Lower lobe of right lung (tissue), 2 donors: ENCODE data around the gene SMG7. TPM values are rescaled to one million over a fixed set of nuclear protein-coding genes. Genes with fewer than 3 reads are reported as not detected.
A peak's percentile ranks its signal among the peaks of the same experiment; 100 is the strongest.

Experiments
- ATAC-seq, 2 donors: fragments of 200-7000 bp; cut with Tn5 transposase; one replicate each; pipeline ENCODE4 v1.9.1; 2020 to 2022; ENCODE audit warnings: mild to moderate bottlenecking in 2 of 2, moderate library complexity in 2 of 2
- DNase-seq: peaks from one replicate; pipeline ENCODE4 v3.0.0-alpha.2; 2020
- H3K27ac ChIP-seq: fragments of 200-600 bp; one replicate; pipeline ENCODE4 v1.8.0; 2022
- H3K27me3 ChIP-seq: fragments of 200-600 bp; one replicate; pipeline ENCODE4 v1.8.0; 2022; ENCODE audit warnings: low read depth
- H3K36me3 ChIP-seq: fragments of 200-600 bp; one replicate; pipeline ENCODE4 v1.8.0; 2022; ENCODE audit warnings: mild to moderate bottlenecking
- H3K4me1 ChIP-seq: fragments of 200-600 bp; one replicate; pipeline ENCODE4 v1.8.0; 2022
- H3K4me3 ChIP-seq: fragments of 200-600 bp; one replicate; pipeline ENCODE4 v1.8.0; 2022; ENCODE audit warnings: mild to moderate bottlenecking
- H3K9me3 ChIP-seq: fragments of 200-600 bp; one replicate; pipeline ENCODE4 v1.8.0; 2022
- CTCF ChIP-seq: fragments of 200-600 bp; IDR thresholded peaks from one replicate; pipeline ENCODE4 v1.8.0; 2022; ENCODE audit warnings: antibody characterized with exemption, mild to moderate bottlenecking
- intact Hi-C: fragments of 100-400 bp; cut with DNase I; formaldehyde crosslinking; loops from one replicate; pipeline ENCODE4 v1.11.0; 2022
- total RNA-seq: library from RNA; stranded (reverse); fragmentation: NEBNext Ultra II Directional; extraction: Animal tissue kit (Norgen Biotek cat#: 25700); gene quantifications from one replicate; pipeline ENCODE4 v1.2.1, GENCODE V29; 2021
- donor health status: DM: no; HTN: yes; CAD: no; lungs with severe emphysema.

SMG7 gene
- total RNA-seq, 1 donor from 2014 or later: 58.9 TPM

DNA sequence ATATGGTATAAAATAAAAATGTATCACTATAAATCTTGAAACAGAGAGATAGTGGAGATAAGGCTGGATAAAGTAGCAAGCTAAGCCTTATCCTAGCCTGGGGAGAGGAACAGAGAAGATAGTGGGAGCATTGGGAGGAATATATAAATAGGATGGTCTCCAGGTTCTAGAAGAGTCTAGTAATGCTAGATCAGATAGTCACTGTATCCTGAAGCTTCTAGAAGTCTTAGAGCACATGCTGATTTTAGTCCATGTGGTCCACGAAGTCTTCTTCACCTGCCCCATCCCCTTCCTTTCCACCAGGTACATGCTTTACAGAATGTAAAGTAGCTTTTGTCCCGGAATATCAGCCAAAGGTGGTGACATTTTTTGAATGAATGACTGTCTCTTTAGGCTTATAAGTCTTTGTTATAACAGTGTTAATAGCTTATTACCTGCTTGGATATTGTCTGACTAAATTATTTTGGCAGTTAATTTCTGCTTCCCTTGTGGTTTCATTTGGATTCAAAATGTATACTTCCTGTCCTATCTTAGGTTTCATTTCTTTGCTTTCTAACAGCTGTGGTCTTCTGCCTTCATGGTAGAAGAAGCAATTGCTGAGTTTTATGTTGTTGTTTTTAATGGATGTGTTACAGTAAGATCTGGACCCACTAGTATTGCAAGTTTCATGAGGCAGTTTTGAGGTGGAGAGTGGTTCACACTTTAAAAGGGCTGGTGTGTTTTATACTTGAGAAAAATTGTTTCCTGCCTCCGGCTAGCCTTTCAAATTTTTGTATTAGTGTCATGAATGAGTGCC lies 5.9 kb downstream of the SMG7 start:
- intact Hi-C loops: no loop called here
- H3K27ac ChIP-seq: no peak overlapping the region
- ATAC-seq (no peak), DNase-seq (no peak)
- H3K9me3 ChIP-seq: no peaks in the 10 kb centered on the region
- H3K36me3 ChIP-seq: no peaks in the 10 kb centered on the region
- H3K27me3 ChIP-seq: no peaks in the 10 kb centered on the region
- H3K4me1 ChIP-seq: peaks cover 72% of the 10 kb centered on the region
- no peak for TF ChIP-seq CTCF
- no peak overlapping the region for H3K4me3 ChIP-seq

GRCh38 chr1:183480971-183481441 lies 8.7 kb downstream of the SMG7 start:
- no peak overlapping the region for H3K27ac ChIP-seq
- H3K9me3 ChIP-seq: no peaks in the 10 kb centered on the region
- DNase-seq (no peak), ATAC-seq (peak in 1 of 2 donors; percentile 42)
- H3K4me1 ChIP-seq: peaks cover 49% of the 10 kb centered on the region
- H3K27me3 ChIP-seq: no peaks in the 10 kb centered on the region
- H3K4me3 ChIP-seq: no peak overlapping the region
- H3K36me3 ChIP-seq: no peaks in the 10 kb centered on the region
- intact Hi-C loops: no loop called here
- TF ChIP-seq CTCF: no peak

DNA sequence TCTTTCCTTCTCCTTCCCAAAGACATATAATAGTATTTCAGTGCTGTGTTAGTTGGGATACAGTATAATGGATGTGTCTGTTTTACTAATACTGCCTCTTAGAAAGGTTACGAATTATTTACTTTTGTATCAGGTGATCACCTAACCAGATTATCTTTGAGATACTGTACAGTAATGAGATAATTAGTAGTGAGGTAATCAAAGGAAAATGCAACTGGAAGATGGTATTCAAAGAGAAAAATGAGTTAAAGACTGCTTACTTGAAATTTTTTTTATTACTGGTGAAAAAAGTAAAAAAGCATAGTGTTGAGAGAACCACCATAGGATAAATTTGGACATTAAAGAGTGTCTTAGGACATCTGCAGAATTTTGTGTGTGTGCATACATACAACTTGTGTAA lies 10.9 kb downstream of the SMG7 start:
- Histone ChIP-seq H3K9me3 (no peaks in the 10 kb centered on the region), H3K36me3 (no peaks in the 10 kb centered on the region), H3K4me3 (no peak overlapping the region), H3K4me1 (peaks cover 41% of the 10 kb centered on the region), H3K27me3 (no peaks in the 10 kb centered on the region), H3K27ac (no peak overlapping the region)
- TF ChIP-seq CTCF: no peak
- no peak for ATAC-seq
- intact Hi-C loops: no loop called here
- DNase-seq: no peak

DNA sequence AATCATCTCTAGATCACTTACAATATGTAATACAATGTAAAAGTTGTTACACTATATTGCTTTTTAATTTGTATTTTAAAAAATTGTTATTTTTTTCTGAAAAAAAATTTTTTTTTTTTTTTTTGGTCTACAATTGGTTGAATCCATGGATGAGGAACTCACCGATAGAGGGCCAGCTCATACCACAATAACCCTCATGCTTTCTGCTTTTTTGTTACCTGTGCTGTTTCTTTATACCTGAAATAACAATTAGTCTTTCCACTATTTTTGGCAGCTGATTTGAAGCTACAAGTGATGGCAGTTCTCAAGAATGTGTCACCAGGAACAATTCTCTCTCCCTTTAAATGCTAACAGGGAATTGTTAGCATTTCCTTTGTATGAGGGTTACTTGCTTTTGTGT lies 12.0 kb downstream of the SMG7 start:
- no peaks in the 10 kb centered on the region for H3K36me3 ChIP-seq
- no peaks in the 10 kb centered on the region for H3K27me3 ChIP-seq
- H3K27ac ChIP-seq: no peak overlapping the region
- intact Hi-C loops: no loop called here
- H3K9me3 ChIP-seq: no peaks in the 10 kb centered on the region
- ATAC-seq (no peak), DNase-seq (no peak)
- peaks cover 30% of the 10 kb centered on the region for H3K4me1 ChIP-seq
- TF ChIP-seq CTCF: no peak
- H3K4me3 ChIP-seq: no peak overlapping the region

DNA sequence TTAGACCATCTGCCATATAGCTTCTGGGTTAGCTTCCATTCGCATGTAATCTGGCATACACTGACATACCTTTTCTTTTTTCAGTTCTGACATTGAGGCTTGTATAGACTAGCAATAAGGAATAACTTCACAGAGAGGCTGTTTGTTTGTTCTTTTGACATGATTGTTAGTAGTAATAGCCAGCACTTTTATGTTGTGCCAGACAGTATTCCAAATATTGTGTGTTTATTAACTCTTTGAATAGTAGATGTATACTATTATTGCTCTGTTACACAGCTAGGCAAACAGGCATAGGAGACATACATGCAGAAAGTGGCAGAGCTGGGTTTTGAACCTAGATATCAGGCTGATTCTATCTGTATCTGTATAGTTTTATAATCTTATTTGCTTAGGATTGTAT lies 12.6 kb downstream of the SMG7 start:
- no peak overlapping the region for H3K4me3 ChIP-seq
- TF ChIP-seq CTCF: no peak
- DNase-seq: no peak
- intact Hi-C loops: no loop called here
- H3K27ac ChIP-seq: no peak overlapping the region
- no peaks in the 10 kb centered on the region for H3K27me3 ChIP-seq
- H3K36me3 ChIP-seq: no peaks in the 10 kb centered on the region
- H3K9me3 ChIP-seq: no peaks in the 10 kb centered on the region
- H3K4me1 ChIP-seq: peaks cover 24% of the 10 kb centered on the region
- ATAC-seq: no peak
